NCI-H748 (cell line): Measurements from ENCODE around the gene EPHB3.
"Not testable (repeated sequence)": the region's sequence is repeated elsewhere in the genome, so short reads cannot be mapped to it uniquely, and the experiment has no call there.

Source experiments
- DNase-seq: peaks from one replicate; lab custom pipeline; 2025; ENCODE audit not compliant: unreplicated experiment; lab: John Stamatoyannopoulos, UW

Gene EPHB3

DNA sequence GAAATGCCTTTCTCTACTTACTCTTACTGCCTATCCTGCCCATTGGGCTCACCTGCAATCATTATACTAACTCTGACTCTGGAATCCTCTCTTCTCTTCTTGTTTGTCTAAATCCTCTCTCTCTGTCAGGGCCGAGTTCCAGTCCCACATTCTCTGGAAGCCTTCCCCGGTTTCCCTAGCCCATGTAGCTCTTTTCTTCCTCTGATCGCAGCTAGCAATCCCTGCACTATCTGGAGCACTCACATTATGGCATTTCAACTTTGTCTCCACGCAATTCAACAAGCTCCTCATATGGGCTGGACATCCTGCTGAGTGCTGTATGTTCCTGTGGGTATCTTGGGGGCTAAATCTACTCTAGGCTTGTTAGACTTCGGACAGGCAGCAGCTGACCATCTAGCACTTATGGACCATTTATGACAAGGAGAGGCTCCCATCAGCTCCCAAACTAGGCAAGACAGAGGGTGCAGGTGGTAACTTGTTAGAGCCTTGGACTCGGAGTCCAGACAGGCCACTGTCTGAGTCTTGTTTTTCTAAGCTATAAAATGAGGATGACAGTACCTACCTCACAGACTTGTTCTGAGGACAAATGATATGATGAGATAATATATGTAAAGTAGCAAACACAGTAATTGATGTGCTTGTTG, 58.3 kb downstream of the EPHB3 start:
- no peak for DNase-seq

DNA sequence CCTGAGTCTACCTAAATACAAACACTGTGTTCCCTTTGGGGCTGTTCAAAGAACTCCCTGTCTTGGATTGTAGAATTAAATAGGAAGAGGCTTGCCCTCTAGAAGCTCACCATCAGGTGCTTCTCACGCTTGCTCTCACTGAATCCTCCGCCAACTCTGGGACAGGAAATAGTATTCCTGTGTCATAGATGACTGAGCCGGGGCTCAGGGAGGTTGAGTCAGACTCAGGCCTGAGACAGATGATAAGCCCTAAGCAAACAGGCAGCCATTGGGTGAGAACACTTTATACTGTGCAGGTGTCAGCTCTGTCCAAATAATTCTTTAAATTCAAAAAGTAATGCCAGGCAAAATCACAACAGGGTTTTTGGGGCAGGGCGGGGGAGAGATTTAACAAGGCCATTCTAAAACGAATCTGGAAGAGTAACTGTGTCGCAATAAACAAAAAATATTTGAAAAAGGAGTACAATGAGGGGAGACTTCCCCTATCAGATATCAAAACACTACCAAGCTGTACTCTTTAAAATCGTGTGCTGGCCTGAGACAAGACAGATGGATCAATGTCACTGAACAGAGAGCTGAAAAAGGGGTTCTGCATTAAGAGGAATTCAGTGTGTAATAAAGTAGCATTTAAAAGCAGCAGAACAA, 59.0 kb downstream of the EPHB3 start:
- DNase-seq: no peak

- DNase-seq: not testable (repeated sequence)
Measured at GRCh38 chr3:184622156-184622555, 60.6 kb downstream of the EPHB3 start.

GRCh38 chr3:184626923-184627322, 65.3 kb downstream of the EPHB3 start:
- DNase-seq: no peak

DNA sequence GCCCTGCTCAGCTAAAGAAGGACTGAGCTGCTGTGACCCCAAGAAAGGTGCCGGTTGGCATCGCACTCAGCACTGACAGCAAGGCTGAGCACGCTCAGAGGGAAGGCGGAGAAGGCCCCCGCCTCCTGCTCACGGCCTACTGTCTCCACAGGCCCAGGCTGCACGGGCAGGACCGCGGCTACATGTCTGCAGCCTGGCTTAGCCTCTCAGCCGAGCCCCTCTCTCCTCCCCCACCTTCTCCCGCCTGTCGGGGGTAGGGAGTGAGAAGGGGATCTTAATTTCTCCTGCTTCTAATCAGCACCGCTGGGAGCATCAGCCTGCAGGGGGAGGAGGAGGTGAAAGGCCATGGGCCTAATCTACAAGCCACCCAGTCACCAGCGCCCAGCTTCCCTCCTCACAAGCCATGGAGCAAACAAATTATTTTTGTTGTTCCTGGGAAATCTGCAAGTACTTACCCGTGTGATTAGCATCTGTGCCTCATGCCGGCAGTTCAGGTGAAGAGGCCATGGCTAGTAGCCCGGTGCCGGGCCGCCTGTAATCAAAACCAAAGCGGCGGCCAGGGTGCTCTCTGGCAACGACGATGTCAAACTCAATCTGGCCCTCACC, 68.1 kb downstream of the EPHB3 start:
- DNase-seq: no peak

GRCh38 chr3:184630861-184631471, 69.4 kb downstream of the EPHB3 start:
- DNase-seq: no peak

GRCh38 chr3:184631472-184631861, 69.9 kb downstream of the EPHB3 start:
- DNase-seq: no peak
